ENCODE results near the gene RCBTB1.

The RCBTB1 gene

DNA sequence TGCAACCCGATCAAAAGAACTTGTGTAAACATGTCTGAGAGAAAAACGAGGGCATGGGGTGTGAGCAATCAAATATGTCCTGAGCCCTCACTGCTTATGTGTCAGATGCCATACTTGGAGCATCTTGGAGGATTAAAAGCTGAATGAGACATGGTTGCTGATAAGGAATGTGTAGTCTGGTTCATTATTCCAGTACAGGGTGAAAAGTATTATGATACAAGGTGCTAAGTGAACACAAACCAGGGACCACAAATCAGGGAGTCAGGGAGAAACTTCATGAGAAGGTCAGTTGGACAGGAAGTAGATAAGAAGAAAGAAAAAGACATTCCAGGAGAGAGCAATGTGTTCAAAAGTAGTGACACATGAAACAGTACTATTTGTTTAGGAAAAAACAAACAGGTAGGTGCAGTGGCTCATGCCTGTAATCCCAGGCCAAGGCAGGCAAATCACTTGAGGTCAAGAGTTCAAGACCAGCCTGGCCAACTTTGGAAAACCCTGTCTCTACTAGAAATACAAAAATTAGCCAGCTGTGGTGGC is 2.0 kb upstream of the RCBTB1 start:
- no peak overlapping the region for H3K4me3 ChIP-seq (ENCODE audit: low read depth, low read length)
- no peak for DNase-seq (ENCODE audit: low read depth)
- no peak for TF ChIP-seq CTCF (IDR thresholded peaks at IDR 0.05; ENCODE audit: insufficient read depth, low read depth, low read length, missing control alignments)

GRCh38 chr13:49586717-49587116 is 1.4 kb upstream of the RCBTB1 start:
- TF ChIP-seq CTCF (IDR thresholded peaks at IDR 0.05; ENCODE audit: insufficient read depth, low read depth, low read length, missing control alignments) = no peak
- DNase-seq (ENCODE audit: low read depth) = no peak
- no peak overlapping the region for H3K4me3 ChIP-seq (ENCODE audit: low read depth, low read length)

GRCh38 chr13:49584771-49585182 is 581 bp downstream of the RCBTB1 start:
- H3K4me3 ChIP-seq (ENCODE audit: low read depth, low read length) = peak overlapping the region; percentile 72
- no peak for TF ChIP-seq CTCF (IDR thresholded peaks at IDR 0.05; ENCODE audit: insufficient read depth, low read depth, low read length, missing control alignments)
- peak; percentile 43 for DNase-seq (ENCODE audit: low read depth)

GRCh38 chr13:49580980-49581680 is 4.2 kb downstream of the RCBTB1 start:
- no peak for TF ChIP-seq CTCF (IDR thresholded peaks at IDR 0.05; ENCODE audit: insufficient read depth, low read depth, low read length, missing control alignments)
- H3K4me3 ChIP-seq (ENCODE audit: low read depth, low read length) = no peak overlapping the region
- DNase-seq (ENCODE audit: low read depth) = no peak

DNA sequence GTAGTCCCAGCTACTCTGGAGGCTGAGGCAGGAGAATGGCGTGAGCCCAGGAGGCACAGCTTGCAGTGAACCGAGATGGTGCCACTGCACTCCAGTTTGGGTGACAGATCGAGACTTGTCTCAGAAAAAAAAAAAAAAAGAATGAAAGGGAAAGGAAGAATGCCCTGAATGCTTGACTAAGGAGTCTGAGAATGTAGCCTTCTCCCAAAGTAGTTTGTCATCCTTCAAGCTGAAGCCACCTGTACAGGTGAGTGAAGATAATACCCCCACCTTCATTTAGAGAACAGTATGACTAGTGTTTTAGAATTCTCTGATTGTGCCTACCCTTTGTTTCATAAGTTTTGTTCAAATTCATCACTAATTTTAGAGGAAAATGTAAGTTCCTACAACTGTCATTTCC is 5.9 kb downstream of the RCBTB1 start:
- TF ChIP-seq CTCF (IDR thresholded peaks at IDR 0.05; ENCODE audit: insufficient read depth, low read depth, low read length, missing control alignments) = no peak
- DNase-seq (ENCODE audit: low read depth) = no peak
- H3K4me3 ChIP-seq (ENCODE audit: low read depth, low read length) = no peak overlapping the region

DNA sequence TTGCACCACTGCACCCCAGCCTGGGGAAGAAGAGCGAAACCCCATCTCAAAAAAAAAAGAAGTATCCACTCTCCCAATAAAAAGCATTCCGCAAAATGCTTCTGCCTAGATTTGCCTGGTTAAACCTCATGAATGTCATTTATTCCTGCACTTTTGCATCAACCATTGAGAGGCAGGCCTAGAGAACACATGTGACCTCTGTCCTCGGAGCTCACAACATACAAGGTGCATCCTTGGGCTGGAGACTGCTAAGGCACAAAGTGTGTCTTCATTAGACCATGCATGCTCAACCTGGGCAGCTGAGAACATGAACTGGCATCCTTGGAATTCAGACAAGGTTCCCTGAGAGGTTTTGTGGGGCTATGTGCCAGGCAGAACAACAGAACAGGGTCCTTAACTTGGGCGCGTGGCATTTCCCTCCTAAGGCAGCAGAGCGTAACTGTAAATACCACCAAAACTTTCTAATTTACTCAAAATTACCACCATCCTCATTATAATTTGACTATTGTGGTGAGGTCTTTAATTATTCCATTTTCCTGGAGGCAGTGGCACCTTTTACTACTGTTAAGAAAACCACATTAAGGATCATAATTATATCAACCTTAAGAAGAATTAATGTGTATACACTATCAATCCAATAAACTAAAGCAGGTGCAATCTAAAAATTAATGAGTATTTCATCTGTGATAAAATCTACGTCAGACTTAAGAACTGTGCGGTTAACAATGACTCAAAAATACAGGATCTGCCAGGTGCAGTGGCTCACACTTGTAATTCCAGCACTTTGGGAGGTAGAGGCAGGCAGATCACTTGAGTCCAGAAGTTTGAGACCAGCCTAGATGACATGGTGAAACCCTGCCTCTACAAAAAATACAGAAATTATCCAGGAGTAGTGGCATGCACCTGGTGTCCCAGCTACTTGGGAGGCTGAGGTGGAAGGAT is 13.8 kb downstream of the RCBTB1 start:
- no peak overlapping the region for H3K4me3 ChIP-seq (ENCODE audit: low read depth, low read length)
- peak; percentile 45 for DNase-seq (ENCODE audit: low read depth)
- TF ChIP-seq CTCF (IDR thresholded peaks at IDR 0.05; ENCODE audit: insufficient read depth, low read depth, low read length, missing control alignments) = no peak

Data from GM12865 (cell line).